H9 (cell line): ENCODE results near the gene MAN1B1. TPM values are rescaled to one million over a fixed set of nuclear protein-coding genes. Genes with fewer than 3 reads are reported as not detected.

Experiments used
- DNase-seq: peaks from one replicate; pipeline ENCODE4 v3.0.0-alpha.2; 2017
- H2AFZ ChIP-seq: one replicate; pipeline ENCODE4 v1.6.1; 2013; ENCODE audit warnings: mild to moderate bottlenecking, low read length, control low read depth, moderate library complexity
- H2AK5ac ChIP-seq: 2 replicates; pipeline ENCODE4 v1.6.1; 2013; ENCODE audit warnings: low read length, control low read depth, mixed read lengths; ENCODE audit not compliant: insufficient read length
- H2BK120ac ChIP-seq: one replicate; pipeline ENCODE4 v1.6.1; 2013; ENCODE audit warnings: low read depth, mild to moderate bottlenecking, low read length, control low read depth, inconsistent platforms; ENCODE audit not compliant: poor library complexity, severe bottlenecking
- H2BK12ac ChIP-seq: 2 replicates; pipeline ENCODE4 v1.6.1; 2013; ENCODE audit warnings: low read length, control low read depth, mixed read lengths, low read depth; ENCODE audit not compliant: insufficient read length
- H2BK15ac ChIP-seq: 2 replicates; pipeline ENCODE4 v1.6.1; 2013; ENCODE audit warnings: low read depth, low read length, control low read depth
- H2BK20ac ChIP-seq: one replicate; pipeline ENCODE4 v1.6.1; 2013; ENCODE audit warnings: low read depth, mild to moderate bottlenecking, low read length, control low read depth, inconsistent platforms; ENCODE audit not compliant: poor library complexity, severe bottlenecking
- H2BK5ac ChIP-seq: 2 replicates; pipeline ENCODE4 v1.6.1; 2013; ENCODE audit warnings: low read length, control low read depth, mixed read lengths; ENCODE audit not compliant: insufficient read length
- H3K14ac ChIP-seq: 2 replicates; pipeline ENCODE4 v1.6.1; 2013; ENCODE audit warnings: low read length, control low read depth; ENCODE audit not compliant: insufficient read depth
- H3K18ac ChIP-seq: 2 replicates; pipeline ENCODE4 v1.6.1; 2013; ENCODE audit warnings: low read depth, mild to moderate bottlenecking, mixed read lengths, low read length, control low read depth; ENCODE audit not compliant: insufficient read length
- H3K23ac ChIP-seq: 2 replicates; pipeline ENCODE4 v1.6.1; 2013; ENCODE audit warnings: low read length, control low read depth, mixed read lengths, low read depth; ENCODE audit not compliant: insufficient read length
- H3K23me2 ChIP-seq: 2 replicates; pipeline ENCODE4 v1.6.1; 2013; ENCODE audit warnings: low read depth, mild to moderate bottlenecking, mixed read lengths, low read length, control low read depth; ENCODE audit not compliant: insufficient read length, poor library complexity, severe bottlenecking
- H3K27ac ChIP-seq: 2 replicates; pipeline ENCODE4 v1.5.1; 2013; ENCODE audit warnings: low read length, control low read depth, mixed read lengths, low read depth; ENCODE audit not compliant: insufficient read length
- H3K27me3 ChIP-seq: 2 replicates; pipeline ENCODE4 v1.6.1; 2013; ENCODE audit warnings: low read length, control low read depth, inconsistent platforms; ENCODE audit not compliant: insufficient read depth
- H3K4ac ChIP-seq: 2 replicates; pipeline ENCODE4 v1.6.1; 2013; ENCODE audit warnings: low read depth, mild to moderate bottlenecking, control low read depth, inconsistent platforms, low read length, moderate library complexity
- H3K4me1 ChIP-seq: 2 replicates; pipeline ENCODE4 v1.6.1; 2013; ENCODE audit warnings: low read length, control low read depth, inconsistent platforms; ENCODE audit not compliant: insufficient read depth
- H3K4me2 ChIP-seq: 2 replicates; pipeline ENCODE4 v1.6.1; 2013; ENCODE audit warnings: low read length, control low read depth, mixed read lengths; ENCODE audit not compliant: insufficient read length, insufficient read depth
- H3K56ac ChIP-seq: 2 replicates; pipeline ENCODE4 v1.6.1; 2013; ENCODE audit warnings: low read depth, mild to moderate bottlenecking, mixed read lengths, low read length, control low read depth; ENCODE audit not compliant: insufficient read length
- H3K79me1 ChIP-seq: 2 replicates; pipeline ENCODE4 v1.6.1; 2013; ENCODE audit warnings: low read depth, mild to moderate bottlenecking, moderate library complexity, low read length, control low read depth, inconsistent platforms; ENCODE audit not compliant: insufficient read depth, poor library complexity, severe bottlenecking
- H3K79me2 ChIP-seq: 2 replicates; pipeline ENCODE4 v1.6.1; 2013; ENCODE audit warnings: low read length, control low read depth, inconsistent platforms; ENCODE audit not compliant: insufficient read depth
- H3K9ac ChIP-seq: 2 replicates; pipeline ENCODE4 v1.6.1; 2013; ENCODE audit warnings: low read length, control low read depth, mixed read lengths; ENCODE audit not compliant: insufficient read length; ENCODE audit errors: extremely low read depth
- H3K9me3 ChIP-seq: one replicate; pipeline ENCODE4 v1.6.1; 2013; ENCODE audit warnings: low read depth, low read length, inconsistent platforms; ENCODE audit not compliant: control insufficient read depth
- H3T11ph ChIP-seq: one replicate; pipeline ENCODE4 v1.6.1; 2013; ENCODE audit warnings: mild to moderate bottlenecking, low read length, control low read depth, inconsistent platforms
- H4K20me1 ChIP-seq: one replicate; pipeline ENCODE4 v1.6.1; 2013; ENCODE audit not compliant: control insufficient read depth, insufficient read length, insufficient read depth
- H4K5ac ChIP-seq: 2 replicates; pipeline ENCODE4 v1.6.1; 2013; ENCODE audit warnings: low read depth, mild to moderate bottlenecking, mixed read lengths, low read length, control low read depth; ENCODE audit not compliant: insufficient read length
- H4K8ac ChIP-seq: replicated peaks from 2 replicates; pipeline ENCODE4 v1.6.1; 2013; ENCODE audit warnings: low read length, control low read depth, mixed read lengths, low read depth; ENCODE audit not compliant: insufficient read length
- H4K91ac ChIP-seq: 2 replicates; pipeline ENCODE4 v1.6.1; 2013; ENCODE audit warnings: low read depth, mild to moderate bottlenecking, moderate library complexity, mixed read lengths, low read length, control low read depth; ENCODE audit not compliant: insufficient read length
- H3K27ac Mint-ChIP-seq, 3 experiments: 2 replicates in 2 of 3; 3 replicates in 1 of 3; pipeline ENCODE4 v1.8.0; 2020 to 2021; ENCODE audit warnings: mixed read lengths in 3 of 3, mild to moderate bottlenecking in 1 of 3, moderate library complexity in 1 of 3
- H3K27me3 Mint-ChIP-seq: 2 replicates; pipeline ENCODE4 v1.8.0; 2021; ENCODE audit warnings: low read depth, mild to moderate bottlenecking, moderate library complexity, mixed read lengths
- H3K36me3 Mint-ChIP-seq, 3 experiments: 2 replicates in 2 of 3; 3 replicates in 1 of 3; pipeline ENCODE4 v1.8.0; 2020 to 2021; ENCODE audit warnings: low read depth in 3 of 3, mixed read lengths in 3 of 3; ENCODE audit not compliant: insufficient read depth in 1 of 3
- H3K4me1 Mint-ChIP-seq, 2 experiments: 2 replicates each; pipeline ENCODE4 v1.8.0; 2020; ENCODE audit warnings: mixed read lengths in 2 of 2
- H3K4me3 Mint-ChIP-seq, 2 experiments: 2 replicates in 1 of 2; 3 replicates in 1 of 2; pipeline ENCODE4 v1.8.0; 2020 to 2021; ENCODE audit warnings: mild to moderate bottlenecking in 2 of 2, mixed read lengths in 2 of 2, moderate library complexity in 1 of 2
- H3K9me3 Mint-ChIP-seq, 2 experiments: 2 replicates in 1 of 2; 3 replicates in 1 of 2; pipeline ENCODE4 v1.8.0; 2020; ENCODE audit warnings: mild to moderate bottlenecking in 2 of 2, mixed read lengths in 2 of 2, moderate library complexity in 1 of 2
- CTCF ChIP-seq: fragments of 200-600 bp; sonication (generic); conservative IDR thresholded peaks from 3 replicates; pipeline ENCODE4 v1.8.0; 2021; ENCODE audit warnings: antibody characterized with exemption, mild to moderate bottlenecking
- WGBS: extraction: QIAGEN DNeasy Blood & Tissue Kit; methylation state at CpG from one replicate; pipeline ENCODE4 v1.1.7; 2013; ENCODE audit warnings: missing lambda C conversion rate, low lambda C conversion rate, mixed read lengths; ENCODE audit not compliant: insufficient read length; ENCODE audit errors: extremely low coverage; 5-methylcytosine and 5-hydroxymethylcytosine counted together
- total RNA-seq: library from RNA; stranded (reverse); gene quantifications from 2 replicates; pipeline ENCODE4 v1.2.1, GENCODE V29; 2021

MAN1B1 gene
- total RNA-seq, 1 experiment from 2014 or later = 34.9 TPM

GRCh38 chr9:137049544-137050449 is 37.0 kb upstream of the MAN1B1 start:
- Histone ChIP-seq H3K18ac (no peak overlapping the region), H3K4ac (no peak overlapping the region), H4K8ac (no peak overlapping the region), H3K9ac (no peak overlapping the region), H3K79me1 (no peaks in the 10 kb centered on the region), H2BK5ac (no peak overlapping the region), H3K79me2 (0 out of 2 replicates have a peak, but pooled peaks cover 1% of the 10 kb centered on the region), H3K27me3 (peaks cover 7% of the 10 kb centered on the region; the same call in 1 of the 2 replicates), H4K91ac (no peak overlapping the region), H3K4me1 (no peaks in the 10 kb centered on the region), H2BK20ac (no peak overlapping the region), H3T11ph (no peak overlapping the region), H4K5ac (no peak overlapping the region), H3K9me3 (no peaks in the 10 kb centered on the region), H3K23ac (no peak overlapping the region), H2BK15ac (no peak overlapping the region), H2BK12ac (no peak overlapping the region), H2AFZ (no peak overlapping the region), H3K23me2 (peaks cover 16% of the 10 kb centered on the region), H3K56ac (no peak overlapping the region), H3K14ac (no peak overlapping the region), H4K20me1 (no peaks in the 10 kb centered on the region), H2AK5ac (no peak overlapping the region), H3K4me2 (no peak overlapping the region), H3K27ac (no peak overlapping the region), H2BK120ac (no peak overlapping the region)
- WGBS = no CpG with 5 or more reads among the region's 38 CpGs
- Mint-ChIP-seq H3K4me3 (no peak overlapping the region), H3K9me3 (no peaks in the 10 kb centered on the region), H3K27ac (no peak overlapping the region), H3K27me3 (peaks cover 73% of the 10 kb centered on the region), H3K36me3 (no peaks in the 10 kb centered on the region), H3K4me1 (peaks cover 5 to 11% of the 10 kb centered on the region in 2 experiments)
- peak; percentile 77 for TF ChIP-seq CTCF
- DNase-seq = peak; percentile 79
